Fibroblast of lung (primary cell): ENCODE results near the gene ABCC11. TPM values are rescaled to one million over a fixed set of nuclear protein-coding genes. Genes with fewer than 3 reads are reported as not detected.

Source experiments
- DNase-seq, 2 donors: peaks; one replicate each; pipeline versions ENCODE4 v3.0.0 to v3.0.0-alpha.2; 2010; ENCODE audit warnings: low read depth in 2 of 2
- H2AFZ ChIP-seq: 2 replicates; pipeline ENCODE4 v1.5.1; 2012; ENCODE audit warnings: low read length, control low read depth, inconsistent platforms
- H3K27ac ChIP-seq: 2 replicates; pipeline ENCODE4 v1.5.1; 2011; ENCODE audit warnings: low read length, control low read depth; ENCODE audit not compliant: insufficient read depth
- H3K27me3 ChIP-seq: 2 replicates; pipeline ENCODE4 v1.5.1; 2011; ENCODE audit warnings: mild to moderate bottlenecking, low read length; ENCODE audit not compliant: control insufficient read depth, insufficient read depth
- H3K36me3 ChIP-seq: 2 replicates; pipeline ENCODE4 v1.5.1; 2011; ENCODE audit warnings: low read length; ENCODE audit not compliant: control insufficient read depth, insufficient read depth
- H3K4me1 ChIP-seq: 2 replicates; pipeline ENCODE4 v1.5.1; 2011; ENCODE audit warnings: low read length; ENCODE audit not compliant: control insufficient read depth, insufficient read depth; ENCODE audit errors: extremely low read depth
- H3K4me2 ChIP-seq: 2 replicates; pipeline ENCODE4 v1.5.1; 2011; ENCODE audit warnings: low read length, control low read depth; ENCODE audit not compliant: insufficient read depth; ENCODE audit errors: extremely low read depth
- H3K4me3 ChIP-seq, 4 experiments: fragments of 200-600 bp in 1 of 4; sonication (generic) in 1 of 4; replicated peaks in 1 of 4; 2 replicates each; pipeline ENCODE4 v1.5.1; 2011 to 2016; ENCODE audit warnings: low read length in 4 of 4, low read depth in 3 of 4, mild to moderate bottlenecking in 3 of 4, control low read depth in 2 of 4, inconsistent platforms in 1 of 4, mixed read lengths in 1 of 4; ENCODE audit not compliant: insufficient read depth in 1 of 4; ENCODE audit errors: control extremely low read depth in 1 of 4
- H3K79me2 ChIP-seq: 2 replicates; pipeline ENCODE4 v1.5.1; 2012; ENCODE audit warnings: mild to moderate bottlenecking, low read length, inconsistent platforms; ENCODE audit not compliant: control insufficient read depth, insufficient read depth
- H3K9ac ChIP-seq: 2 replicates; pipeline ENCODE4 v1.5.1; 2011; ENCODE audit warnings: mild to moderate bottlenecking, low read length, control low read depth; ENCODE audit not compliant: insufficient read depth
- H3K9me3 ChIP-seq: 2 replicates; pipeline ENCODE4 v1.5.1; 2012; ENCODE audit warnings: low read depth, low read length; ENCODE audit not compliant: control insufficient read depth, insufficient read depth
- H4K20me1 ChIP-seq: 2 replicates; pipeline ENCODE4 v1.5.1; 2011; ENCODE audit warnings: low read length; ENCODE audit not compliant: control insufficient read depth, insufficient read depth; ENCODE audit errors: extremely low read depth
- CTCF ChIP-seq, 2 donors: IDR thresholded peaks in 1 of 2; conservative IDR thresholded peaks in 1 of 2; 1 replicate in 1 of 2; 2 replicates in 1 of 2; pipeline ENCODE4 v1.5.1; 2011 to 2012; ENCODE audit warnings: low read length in 2 of 2, control low read depth in 1 of 2, inconsistent platforms in 1 of 2, low read depth in 1 of 2, mild to moderate bottlenecking in 1 of 2
- EZH2 ChIP-seq: IDR thresholded peaks from 2 replicates; pipeline ENCODE4 v1.5.1; 2012; ENCODE audit warnings: low read length, control low read depth, mild to moderate bottlenecking; ENCODE audit errors: missing control alignments
- polyA plus RNA-seq, 2 donors: library from polyadenylated mRNA; depleted of rRNA in 1 of 2; stranded (reverse) in 1 of 2; unstranded in 1 of 2; fragments of >200 nt; gene quantifications; 2 replicates each; pipeline ENCODE4 v1.2.1, GENCODE V29; 2011 to 2012; ENCODE audit warnings: missing spikeins in 1 of 2
- total RNA-seq: library from RNA; depleted of rRNA; stranded (reverse); fragments of >200 nt; gene quantifications from 2 replicates; pipeline ENCODE4 v1.2.1, GENCODE V29; 2014

The ABCC11 gene
- total and polyA plus RNA-seq, 2 donors (not counting 1 experiment from before 2014, with no cell fraction given): 0.17 to 0.20 TPM

- DNase-seq: no peak
- TF ChIP-seq CTCF (conservative IDR thresholded peaks at IDR 0.05 in 1 of 2, IDR thresholded peaks at IDR 0.05 in 1 of 2; ENCODE audit: low read depth in 1 of 2, low read length in 2 of 2) (no peak), EZH2 (no peak)
- H3K4me3 ChIP-seq: no peak overlapping the region
- H3K9ac ChIP-seq: no peak overlapping the region
- no peak overlapping the region for H2AFZ ChIP-seq
- no peaks in the 10 kb centered on the region for H3K36me3 ChIP-seq
- H3K27me3 ChIP-seq: no peaks in the 10 kb centered on the region
- H3K4me1 ChIP-seq: no peaks in the 10 kb centered on the region
- H3K9me3 ChIP-seq: no peaks in the 10 kb centered on the region
- H3K79me2 ChIP-seq: peaks cover 31% of the 10 kb centered on the region
- no peaks in the 10 kb centered on the region for H4K20me1 ChIP-seq
- no peak overlapping the region for H3K4me2 ChIP-seq
- no peak overlapping the region for H3K27ac ChIP-seq
Observed at GRCh38 chr16:48252013-48252412, 4.7 kb upstream of the ABCC11 start.

GRCh38 chr16:48250520-48251278, 3.4 kb upstream of the ABCC11 start:
- H4K20me1 ChIP-seq: no peaks in the 10 kb centered on the region
- H3K4me2 ChIP-seq: no peak overlapping the region
- no peak overlapping the region for H3K27ac ChIP-seq
- no peaks in the 10 kb centered on the region for H3K36me3 ChIP-seq
- no peaks in the 10 kb centered on the region for H3K27me3 ChIP-seq
- H3K9ac ChIP-seq: no peak overlapping the region
- TF ChIP-seq EZH2: no peak
- TF ChIP-seq CTCF (conservative IDR thresholded peaks at IDR 0.05 in 1 of 2, IDR thresholded peaks at IDR 0.05 in 1 of 2; ENCODE audit: low read depth in 1 of 2, low read length in 2 of 2): no peak
- no peaks in the 10 kb centered on the region for H3K9me3 ChIP-seq
- no peak overlapping the region for H2AFZ ChIP-seq
- H3K4me1 ChIP-seq: no peaks in the 10 kb centered on the region
- H3K4me3 ChIP-seq: no peak overlapping the region
- no peak for DNase-seq
- H3K79me2 ChIP-seq: peaks cover 43% of the 10 kb centered on the region

DNA sequence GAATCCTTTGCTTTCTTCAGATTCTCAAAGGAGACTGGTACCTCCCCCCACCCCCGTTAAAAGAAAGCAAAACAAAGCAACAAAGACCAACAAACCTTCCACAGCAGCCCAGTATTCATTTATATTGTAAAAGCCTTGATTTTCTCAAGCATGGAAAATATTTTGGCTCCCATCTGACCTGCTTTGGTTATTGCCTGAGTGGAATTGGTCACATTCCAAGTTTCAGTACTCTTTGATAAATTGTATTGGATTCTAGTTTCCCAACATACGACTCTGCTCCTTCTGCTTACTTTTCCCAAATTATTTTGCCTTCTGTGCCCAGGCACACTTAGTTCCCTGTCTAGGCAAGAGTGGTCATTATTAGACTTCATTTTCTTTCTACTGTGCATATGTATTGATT, 1.3 kb downstream of the ABCC11 start:
- no peaks in the 10 kb centered on the region for H3K36me3 ChIP-seq
- H3K9me3 ChIP-seq: no peaks in the 10 kb centered on the region
- H3K27ac ChIP-seq: no peak overlapping the region
- no peaks in the 10 kb centered on the region for H3K27me3 ChIP-seq
- peak overlapping the region in 2 of 4 experiments; percentile 66 to 99 for H3K4me3 ChIP-seq
- H3K9ac ChIP-seq: no peak overlapping the region
- H3K4me1 ChIP-seq: no peaks in the 10 kb centered on the region
- H3K4me2 ChIP-seq: peak overlapping the region; percentile 60
- DNase-seq: peak; percentile 48 to 54
- H3K79me2 ChIP-seq: peaks cover 52% of the 10 kb centered on the region
- TF ChIP-seq CTCF (conservative IDR thresholded peaks at IDR 0.05 in 1 of 2, IDR thresholded peaks at IDR 0.05 in 1 of 2; ENCODE audit: low read depth in 1 of 2, low read length in 2 of 2): no peak
- H2AFZ ChIP-seq: no peak overlapping the region
- no peaks in the 10 kb centered on the region for H4K20me1 ChIP-seq
